Measurements from ENCODE around the gene HADHA. TPM values are rescaled to one million over a fixed set of nuclear protein-coding genes. Genes with fewer than 3 reads are reported as not detected.

HADHA gene
- total and polyA plus RNA-seq, 2 donors (not counting 1 experiment from before 2014, with no cell fraction given), result 29.8 to 96.7 TPM

- Histone ChIP-seq H3K79me2 (ENCODE audit: control insufficient read depth, insufficient read depth, low read length) (no peaks in the 10 kb centered on the region), H2AFZ (ENCODE audit: insufficient read depth, low read depth, low read length, poor library complexity, severe bottlenecking) (no peak overlapping the region), H3K36me3 (replicated peaks in 1 of 2; ENCODE audit: control extremely low read depth in 1 of 2, control insufficient read depth in 1 of 2, extremely low read depth in 1 of 2, insufficient read depth in 2 of 2, low read length in 1 of 2) (peaks cover 14 to 93% of the 10 kb centered on the region in 2 experiments), H3K9ac (ENCODE audit: low read length) (no peak overlapping the region), H3K9me3 (ENCODE audit: control extremely low read depth in 1 of 3, control insufficient read depth in 2 of 3, insufficient read depth in 1 of 3, low read length in 2 of 3) (peaks cover 1 to 20% (median 16%) of the 10 kb centered on the region in 3 donors), H3K27ac (ENCODE audit: low read length in 2 of 2) (no peak overlapping the region), H3K4me1 (ENCODE audit: control insufficient read depth in 2 of 2, insufficient read depth in 2 of 2, low read length in 2 of 2) (peaks cover 13 to 16% of the 10 kb centered on the region in 2 donors), H3K27me3 (replicated peaks in 1 of 4; ENCODE audit: control extremely low read depth in 1 of 4, control insufficient read depth in 3 of 4, insufficient read depth in 4 of 4, low read length in 3 of 4) (no peaks in the 10 kb centered on the region), H3K4me3 (ENCODE audit: control extremely low read depth in 1 of 5, extremely low read depth in 1 of 5, insufficient read depth in 1 of 5, low read depth in 2 of 5, low read length in 4 of 5) (no peak overlapping the region), H4K20me1 (ENCODE audit: control insufficient read depth, insufficient read depth, low read length, poor library complexity, severe bottlenecking) (no peaks in the 10 kb centered on the region), H3K4me2 (replicated peaks; ENCODE audit: low read depth, low read length, poor library complexity, severe bottlenecking) (no peak overlapping the region)
- ChIA-PET CTCF (interaction anchor here (1.0 kb wide), 1 partner anchor 10 kb away, joined by 3 read pairs; no protein-coding TSS in a partner anchor), POLR2A (interaction anchor here (0.6 kb wide), 1 partner anchor 38 kb away, joined by 5 read pairs; no protein-coding TSS in a partner anchor)
- WGBS (ENCODE audit: insufficient coverage), result 93% methylated on average over 10 of the region's 12 CpGs
- TF ChIP-seq EZH2 (IDR thresholded peaks at IDR 0.05; ENCODE audit: borderline replicate concordance, insufficient read depth, low read depth, low read length, poor library complexity, severe bottlenecking) (no peak), CTCF (IDR thresholded peaks at IDR 0.05) (no peak)
- intact Hi-C loops (cut with micrococcal nuclease), result no loop called here
- Mint-ChIP-seq H3K27me3 (no peaks in the 10 kb centered on the region), H3K4me1 (peaks cover 24% of the 10 kb centered on the region), H3K9me3 (ENCODE audit: insufficient read depth) (peaks cover 7% of the 10 kb centered on the region), H3K27ac (no peak overlapping the region), H3K4me3 (no peak overlapping the region)
- ATAC-seq (ENCODE audit: low read depth) (no peak), DNase-seq (no peak)
Observed at GRCh38 chr2:26195040-26195984, 49.1 kb downstream of the HADHA start.
